Stromal cell of bone marrow (primary cell): ENCODE measurements around the gene CASP9.
"Not testable (repeated sequence)": the region's sequence is repeated elsewhere in the genome, so short reads cannot be mapped to it uniquely, and the experiment has no call there.

Experiments
- DNase-seq: peaks from one replicate; pipeline ENCODE4 v3.0.0-alpha.2; 2012; ENCODE audit warnings: low read depth

Gene CASP9

GRCh38 chr1:15469361-15469760 lies 54.7 kb downstream of the CASP9 start:
- DNase-seq = no peak

DNA sequence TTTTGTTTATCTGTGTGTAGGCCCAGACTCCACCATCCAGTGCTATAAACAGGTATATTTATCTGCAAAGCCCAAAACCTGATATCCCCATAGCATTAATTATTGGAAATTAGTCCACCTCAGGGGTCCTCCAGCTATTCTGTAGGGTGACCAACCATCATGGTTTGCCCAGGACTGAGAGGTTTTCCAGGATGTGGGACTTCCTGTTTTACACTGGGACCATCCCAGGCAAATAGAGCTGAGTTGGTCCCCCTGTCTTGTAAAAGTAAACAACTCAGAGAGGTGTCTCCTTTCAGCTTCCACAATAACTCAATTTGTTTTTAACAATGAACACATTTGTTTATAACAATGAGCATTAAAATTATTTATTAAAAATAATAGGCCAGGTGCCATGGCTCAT lies 55.9 kb downstream of the CASP9 start:
- DNase-seq = no peak

DNA sequence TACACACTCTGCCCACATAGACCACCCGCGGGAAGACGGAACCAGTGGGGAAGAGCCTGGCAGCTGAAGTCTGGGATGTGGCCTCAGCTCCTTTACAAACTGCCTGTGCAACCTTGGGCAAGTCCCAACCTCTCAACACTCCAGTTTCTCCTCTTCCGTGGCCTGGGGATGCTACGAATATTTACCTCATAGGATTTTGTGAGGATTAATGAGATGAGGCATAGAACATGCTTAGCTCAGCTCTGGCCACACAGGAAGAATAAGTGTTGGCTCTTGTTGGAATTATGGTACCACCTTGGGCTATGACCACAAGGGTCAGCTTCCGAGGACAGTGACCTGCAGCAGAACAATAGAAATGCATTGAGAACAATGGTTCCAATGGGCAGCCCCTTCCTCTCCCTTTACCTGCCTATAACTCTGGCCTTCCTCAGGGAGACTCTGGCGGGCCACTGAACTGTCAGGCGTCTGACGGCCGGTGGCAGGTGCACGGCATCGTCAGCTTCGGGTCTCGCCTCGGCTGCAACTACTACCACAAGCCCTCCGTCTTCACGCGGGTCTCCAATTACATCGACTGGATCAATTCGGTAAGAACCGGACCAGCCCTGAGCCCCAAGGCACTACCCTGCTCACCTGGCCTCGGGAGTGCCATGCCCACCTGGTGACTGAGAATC lies 56.9 kb downstream of the CASP9 start:
- DNase-seq = not testable (repeated sequence)

GRCh38 chr1:15465674-15466073 lies 58.3 kb downstream of the CASP9 start:
- no peak for DNase-seq

- DNase-seq = not testable (repeated sequence)
Observed at GRCh38 chr1:15463926-15464322, 60.1 kb downstream of the CASP9 start.

DNA sequence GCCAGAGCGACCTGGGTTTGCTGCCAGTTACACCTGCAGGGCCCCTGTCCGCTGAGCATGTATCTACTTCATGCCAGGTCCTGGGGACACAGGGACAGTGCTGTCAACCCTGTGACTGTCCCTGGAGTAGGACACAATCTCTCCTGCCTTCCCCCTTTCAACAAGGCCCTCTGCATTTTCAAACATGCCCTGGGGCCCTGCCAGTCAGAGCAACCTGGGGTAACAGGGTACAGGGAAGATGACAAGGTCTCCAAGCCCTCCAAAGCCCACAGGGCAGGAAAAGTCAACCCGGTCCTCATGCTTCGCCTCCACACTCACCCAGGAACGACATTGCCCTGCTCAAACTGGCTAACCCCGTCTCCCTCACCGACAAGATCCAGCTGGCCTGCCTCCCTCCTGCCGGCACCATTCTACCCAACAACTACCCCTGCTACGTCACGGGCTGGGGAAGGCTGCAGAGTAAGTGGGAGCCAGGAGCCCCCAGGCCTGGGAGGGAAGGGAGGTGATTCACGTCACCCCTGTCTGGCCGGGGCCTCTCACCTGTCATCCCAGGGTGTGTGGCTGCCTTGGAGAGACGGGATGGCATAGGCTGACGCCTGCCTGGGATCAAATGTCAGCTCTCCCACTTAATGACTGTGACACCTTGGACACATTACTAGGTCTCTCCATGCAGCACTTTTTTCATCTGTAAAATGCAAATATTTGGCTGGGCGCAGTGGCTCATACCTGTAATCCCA lies 60.8 kb downstream of the CASP9 start:
- not testable (repeated sequence) for DNase-seq

DNA sequence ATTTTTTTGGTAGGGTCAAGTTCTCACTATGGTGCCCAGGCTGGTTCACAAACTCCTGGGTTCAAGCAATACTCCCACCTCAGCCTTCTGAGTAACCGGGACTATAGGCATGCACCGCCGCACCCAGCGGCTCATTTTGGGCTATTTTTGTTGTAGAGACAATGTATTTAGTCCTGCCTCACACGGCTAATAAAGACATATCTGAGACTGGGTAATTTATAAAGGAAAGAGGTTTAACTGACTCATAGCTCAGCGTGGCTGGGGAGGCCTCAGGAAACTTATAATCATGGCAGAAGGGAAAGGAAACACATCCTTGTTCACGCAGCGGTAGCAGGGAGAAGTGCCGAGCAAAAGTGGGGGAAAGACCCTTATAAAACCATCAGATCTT lies 63.3 kb downstream of the CASP9 start:
- no peak for DNase-seq

GRCh38 chr1:15459771-15460707 lies 64.0 kb downstream of the CASP9 start:
- DNase-seq = no peak

GRCh38 chr1:15458388-15458787 lies 65.6 kb downstream of the CASP9 start:
- not testable (repeated sequence) for DNase-seq

DNA sequence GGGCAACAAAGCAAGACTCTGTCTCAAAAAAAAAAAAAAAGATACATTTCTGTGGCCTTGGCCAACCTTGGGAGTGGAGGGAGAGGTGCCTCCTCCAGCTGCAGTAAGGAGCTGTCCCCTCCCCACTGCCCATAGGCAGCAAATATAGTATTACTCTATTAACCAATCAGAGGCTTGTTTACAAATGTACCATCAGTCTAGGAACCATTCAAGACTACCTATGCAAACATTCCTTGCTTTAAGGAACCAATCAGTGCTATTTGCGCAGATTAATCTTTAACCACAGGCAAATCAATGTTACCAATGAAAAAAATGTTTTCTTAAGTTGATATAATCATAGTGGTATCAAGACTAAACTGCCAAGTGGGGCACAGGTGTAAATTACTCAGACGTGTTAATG lies 66.4 kb downstream of the CASP9 start:
- DNase-seq = no peak

GRCh38 chr1:15456313-15456954 lies 67.6 kb downstream of the CASP9 start, which contains the start of gene CELA2A:
TSS of gene CELA2A (plus strand) at chr1:15456732. CDS start at chr1:15456754, 22 bp downstream.
- DNase-seq = no peak

DNA sequence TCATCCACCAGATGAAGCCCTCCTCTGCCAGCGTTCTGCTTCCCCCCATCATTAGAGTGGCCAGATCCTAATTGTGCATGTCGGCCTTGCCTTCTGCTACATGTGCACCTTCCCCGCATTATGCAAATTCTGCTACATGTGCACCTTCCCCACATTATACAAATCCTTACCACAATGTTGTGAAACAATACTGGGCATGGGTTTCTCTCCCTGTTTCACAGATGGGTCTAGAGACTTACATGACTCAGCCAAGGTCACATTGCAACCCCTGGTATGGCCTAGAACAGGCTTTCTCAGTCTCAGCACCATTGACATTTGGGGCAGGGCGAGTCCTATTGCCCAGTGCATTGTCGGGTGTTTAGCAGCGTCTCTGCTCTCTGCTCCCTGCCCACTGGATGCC lies 68.5 kb downstream of the CASP9 start:
- peak; percentile 19 for DNase-seq

DNA sequence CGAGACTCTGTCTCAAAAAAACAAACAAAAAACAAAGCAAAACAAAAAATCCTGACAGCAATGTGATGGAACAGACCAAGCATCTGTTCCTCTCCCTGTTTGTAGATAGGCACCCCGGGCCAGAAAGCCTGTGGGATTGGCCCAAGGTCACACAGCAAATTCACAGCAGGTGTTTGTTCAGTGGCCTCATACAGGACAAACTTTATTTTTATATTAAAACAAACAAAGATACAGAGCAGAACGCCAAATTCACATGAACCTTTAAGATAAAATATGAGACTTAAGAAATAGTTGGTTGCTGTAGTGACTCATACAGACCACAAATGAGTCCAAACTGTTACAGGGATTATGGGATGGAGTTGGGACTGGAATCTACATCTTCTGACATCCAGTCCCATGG lies 69.8 kb downstream of the CASP9 start:
- peak; percentile 59 for DNase-seq

DNA sequence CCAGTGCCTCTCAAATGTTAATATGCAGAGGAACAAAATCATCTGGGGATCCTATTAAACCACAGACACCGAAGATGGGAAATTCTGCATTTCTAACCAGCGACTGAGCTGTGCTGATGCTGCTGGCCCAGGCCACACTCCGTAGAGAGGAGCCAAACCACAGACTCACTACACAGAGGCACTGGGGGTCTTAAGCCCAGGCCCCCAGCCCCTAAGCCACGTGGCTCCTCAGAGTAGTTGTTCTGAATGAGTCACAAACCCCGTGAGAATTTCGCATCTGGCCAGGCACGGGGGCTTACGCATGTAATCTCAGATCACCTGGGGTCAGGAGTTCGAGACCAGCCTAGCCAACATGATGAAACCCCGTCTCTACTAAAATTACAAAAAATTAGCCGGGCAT lies 70.3 kb downstream of the CASP9 start:
- DNase-seq = no peak

- DNase-seq = no peak
Observed at GRCh38 chr1:15452866-15453571, 71.0 kb downstream of the CASP9 start.

DNA sequence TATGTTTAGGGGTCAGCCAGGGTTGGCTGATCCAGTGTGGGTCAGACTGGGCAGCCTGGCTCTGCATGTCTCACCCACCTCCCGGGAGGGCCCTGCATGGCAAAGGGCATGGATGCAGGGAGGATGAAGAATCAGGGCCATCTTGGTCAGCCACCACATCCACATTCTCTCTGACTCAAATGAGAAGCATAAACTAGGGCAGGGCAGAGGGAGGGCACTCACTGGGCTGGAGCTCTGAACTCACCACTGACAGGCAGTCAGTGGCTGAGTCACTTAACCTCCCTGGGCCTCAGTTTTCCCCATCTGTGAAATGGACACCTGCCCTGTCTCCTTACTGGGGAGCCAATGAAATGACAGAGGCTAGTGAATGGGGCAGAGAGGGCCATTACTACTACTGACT lies 71.8 kb downstream of the CASP9 start:
- peak; percentile 27 for DNase-seq

- DNase-seq = no peak
Observed at GRCh38 chr1:15451014-15451722, 72.8 kb downstream of the CASP9 start.

GRCh38 chr1:15449567-15449966 lies 74.4 kb downstream of the CASP9 start:
- DNase-seq = no peak

DNA sequence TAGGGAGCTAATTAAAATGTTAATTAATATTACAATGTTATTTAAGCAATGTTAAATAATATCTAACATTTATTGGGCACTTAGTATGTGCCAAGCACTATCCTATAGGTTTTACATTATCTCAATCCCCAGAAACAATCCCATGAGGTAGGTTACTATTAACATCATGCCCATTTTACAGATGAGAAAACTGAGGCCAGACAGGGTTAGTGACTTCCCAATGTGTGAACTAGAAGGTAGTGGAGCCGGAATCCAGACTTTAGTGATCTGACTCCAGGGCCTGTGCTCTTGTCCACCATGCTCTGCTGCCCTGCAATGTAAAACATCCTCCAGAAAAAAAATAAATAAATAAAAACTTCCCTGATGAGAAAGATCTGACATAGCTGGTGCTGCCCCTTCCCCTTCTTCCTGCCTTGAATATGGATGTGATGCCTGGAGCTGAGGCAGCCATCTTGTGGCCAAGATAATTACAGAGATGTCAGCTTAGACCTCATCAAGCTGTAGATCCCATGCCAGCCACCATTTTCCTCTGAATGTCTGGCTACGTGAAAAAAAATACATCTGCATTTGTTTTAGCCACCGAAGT lies 75.0 kb downstream of the CASP9 start:
- DNase-seq = no peak

DNA sequence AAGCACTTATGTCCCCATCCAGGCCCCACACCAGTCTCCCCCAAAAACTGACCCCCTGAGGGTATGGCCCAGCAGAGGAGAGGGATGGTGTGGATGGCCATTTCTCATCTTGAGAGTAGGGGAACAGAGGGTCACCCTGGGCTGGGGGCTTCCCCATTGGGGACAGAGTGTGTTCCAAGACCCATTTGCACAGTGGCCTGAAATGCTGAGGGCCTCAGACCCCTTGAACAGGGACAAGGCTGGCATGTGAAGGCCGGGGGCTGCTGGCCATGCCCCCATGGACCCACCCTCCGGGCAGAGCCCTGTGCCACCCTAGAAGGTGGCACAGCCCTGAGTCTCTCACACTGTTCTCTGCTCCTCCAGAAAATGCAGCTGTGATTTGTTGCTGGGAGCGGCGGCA lies 77.8 kb downstream of the CASP9 start:
- DNase-seq = no peak
